IMR-90 (cell line): ENCODE data around the gene GPATCH8.

Experiments used
- CTCF ChIP-seq: conservative IDR thresholded peaks from 2 replicates; pipeline ENCODE4 v1.5.1; 2012; ENCODE audit warnings: mild to moderate bottlenecking, low read depth, low read length, improper control_type of control experiment
- MXI1 ChIP-seq: IDR thresholded peaks from 2 replicates; pipeline ENCODE4 v1.6.1; 2012; ENCODE audit warnings: low read depth, mild to moderate bottlenecking, low read length, moderate library complexity, borderline replicate concordance
- POLR2A ChIP-seq: IDR thresholded peaks from 2 replicates; pipeline ENCODE4 v1.6.1; 2012; ENCODE audit warnings: mild to moderate bottlenecking, low read depth, low read length
- SMC3 ChIP-seq: fragments of 150-350 bp; IDR thresholded peaks from 2 replicates; pipeline ENCODE4 v1.6.1; 2016; ENCODE audit warnings: low read depth, mild to moderate bottlenecking, antibody characterized with exemption, low read length, moderate library complexity

- no peak for TF ChIP-seq CTCF
- no peak for TF ChIP-seq SMC3
- TF ChIP-seq MXI1, result no peak
- no peak for TF ChIP-seq POLR2A
Observed at GRCh38 chr17:44360144-44360533, 143.1 kb downstream of the GPATCH8 start.
